Measurements from ENCODE around the gene OR10G3. TPM values are rescaled to one million over a fixed set of nuclear protein-coding genes. Genes with fewer than 3 reads are reported as not detected.

OR10G3 gene, protein sequence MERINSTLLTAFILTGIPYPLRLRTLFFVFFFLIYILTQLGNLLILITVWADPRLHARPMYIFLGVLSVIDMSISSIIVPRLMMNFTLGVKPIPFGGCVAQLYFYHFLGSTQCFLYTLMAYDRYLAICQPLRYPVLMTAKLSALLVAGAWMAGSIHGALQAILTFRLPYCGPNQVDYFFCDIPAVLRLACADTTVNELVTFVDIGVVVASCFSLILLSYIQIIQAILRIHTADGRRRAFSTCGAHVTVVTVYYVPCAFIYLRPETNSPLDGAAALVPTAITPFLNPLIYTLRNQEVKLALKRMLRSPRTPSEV
- total RNA-seq (2014; rRNA removed; shearing (Covaris generic)) (not detected in 2 replicates), total RNA-seq (2022) (not detected in 2 replicates), Bru-seq, nascent RNA (not detected), BruChase-seq, experiment 1, labeled RNA remaining after a 6-hour chase (not detected), BruChase-seq, experiment 2, labeled RNA remaining after a 2-hour chase (not detected)
- long read RNA-seq, result 0 reads

DNA sequence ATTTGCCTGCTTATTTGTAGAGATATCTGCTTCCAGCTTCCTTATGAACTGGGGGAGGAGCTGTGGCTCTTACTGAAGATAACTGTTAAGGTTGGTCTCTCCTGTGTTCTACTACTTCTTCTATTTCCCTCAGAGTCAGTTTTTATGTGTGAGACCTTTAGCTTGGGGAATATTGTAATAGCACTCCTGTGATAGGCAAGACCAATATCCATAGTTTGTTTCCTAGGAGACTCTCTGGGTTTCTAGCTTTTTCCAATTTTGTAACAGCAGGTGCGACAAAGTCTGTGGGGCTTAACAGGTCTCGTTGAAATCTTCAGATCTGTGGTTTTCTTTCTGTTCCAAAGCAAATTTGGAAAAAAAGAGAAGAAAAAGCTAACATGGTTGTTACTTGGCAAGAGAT lies at the start of gene OR10G3:
Gene OR10G3 (minus strand): TSS at position 101 of the 400 bp plus-strand sequence. CDS start 9,332 bp downstream, outside the sequence.
- no peak within 1 kb of the TSS for H3K27ac ChIP-seq (ENCODE audit: low read depth, low read length, poor library complexity, severe bottlenecking)
- no peak for DNase-seq (ENCODE audit: low spot score)
- intact Hi-C loops (cut with micrococcal nuclease; ENCODE audit: unreplicated experiment), result no loop called here
- no peaks in the 10 kb centered on the region for H3K9me2 ChIP-seq (ENCODE audit: insufficient read depth, low read length)
- no peaks in the 10 kb centered on the region for H3K79me2 ChIP-seq (ENCODE audit: insufficient read depth, low read depth, low read length)
- no peaks in the 10 kb centered on the region for H3K9me3 ChIP-seq (ENCODE audit: low read length)
- TF ChIP-seq EZH2phosphoT487 (IDR thresholded peaks at IDR 0.05; ENCODE audit: borderline replicate concordance, low read depth, low read length), result no peak
- TF ChIP-seq, protein P1, sequence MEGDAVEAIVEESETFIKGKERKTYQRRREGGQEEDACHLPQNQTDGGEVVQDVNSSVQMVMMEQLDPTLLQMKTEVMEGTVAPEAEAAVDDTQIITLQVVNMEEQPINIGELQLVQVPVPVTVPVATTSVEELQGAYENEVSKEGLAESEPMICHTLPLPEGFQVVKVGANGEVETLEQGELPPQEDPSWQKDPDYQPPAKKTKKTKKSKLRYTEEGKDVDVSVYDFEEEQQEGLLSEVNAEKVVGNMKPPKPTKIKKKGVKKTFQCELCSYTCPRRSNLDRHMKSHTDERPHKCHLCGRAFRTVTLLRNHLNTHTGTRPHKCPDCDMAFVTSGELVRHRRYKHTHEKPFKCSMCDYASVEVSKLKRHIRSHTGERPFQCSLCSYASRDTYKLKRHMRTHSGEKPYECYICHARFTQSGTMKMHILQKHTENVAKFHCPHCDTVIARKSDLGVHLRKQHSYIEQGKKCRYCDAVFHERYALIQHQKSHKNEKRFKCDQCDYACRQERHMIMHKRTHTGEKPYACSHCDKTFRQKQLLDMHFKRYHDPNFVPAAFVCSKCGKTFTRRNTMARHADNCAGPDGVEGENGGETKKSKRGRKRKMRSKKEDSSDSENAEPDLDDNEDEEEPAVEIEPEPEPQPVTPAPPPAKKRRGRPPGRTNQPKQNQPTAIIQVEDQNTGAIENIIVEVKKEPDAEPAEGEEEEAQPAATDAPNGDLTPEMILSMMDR (conservative IDR thresholded peaks at IDR 0.05; ENCODE audit: low read length), result no peak
- H4K20me1 ChIP-seq (ENCODE audit: insufficient read depth, low read length), result no peaks in the 10 kb centered on the region
- no TSS peak for BruUV-seq (replicated peaks)
- CTCF ChIA-PET (ENCODE audit: unreplicated experiment), result no interaction called here
- no peak within 1 kb of the TSS for H2AFZ ChIP-seq (ENCODE audit: low read length)
- H3K4me2 ChIP-seq (ENCODE audit: low read length), result no peak within 1 kb of the TSS
- H3K4me1 ChIP-seq (ENCODE audit: insufficient read depth, low read length, poor library complexity, severe bottlenecking), result no peaks in the 10 kb centered on the region
- no peaks in the 10 kb centered on the region for H3K36me3 ChIP-seq (ENCODE audit: insufficient read depth, low read length)
- no peak within 1 kb of the TSS for H3K4me3 ChIP-seq (ENCODE audit: low read depth, low read length, poor library complexity, severe bottlenecking)
- POLR2A ChIA-PET, result interaction anchor here (0.6 kb wide), 1 partner anchor 30 kb away, joined by 6 read pairs; no protein-coding TSS in a partner anchor

DNA sequence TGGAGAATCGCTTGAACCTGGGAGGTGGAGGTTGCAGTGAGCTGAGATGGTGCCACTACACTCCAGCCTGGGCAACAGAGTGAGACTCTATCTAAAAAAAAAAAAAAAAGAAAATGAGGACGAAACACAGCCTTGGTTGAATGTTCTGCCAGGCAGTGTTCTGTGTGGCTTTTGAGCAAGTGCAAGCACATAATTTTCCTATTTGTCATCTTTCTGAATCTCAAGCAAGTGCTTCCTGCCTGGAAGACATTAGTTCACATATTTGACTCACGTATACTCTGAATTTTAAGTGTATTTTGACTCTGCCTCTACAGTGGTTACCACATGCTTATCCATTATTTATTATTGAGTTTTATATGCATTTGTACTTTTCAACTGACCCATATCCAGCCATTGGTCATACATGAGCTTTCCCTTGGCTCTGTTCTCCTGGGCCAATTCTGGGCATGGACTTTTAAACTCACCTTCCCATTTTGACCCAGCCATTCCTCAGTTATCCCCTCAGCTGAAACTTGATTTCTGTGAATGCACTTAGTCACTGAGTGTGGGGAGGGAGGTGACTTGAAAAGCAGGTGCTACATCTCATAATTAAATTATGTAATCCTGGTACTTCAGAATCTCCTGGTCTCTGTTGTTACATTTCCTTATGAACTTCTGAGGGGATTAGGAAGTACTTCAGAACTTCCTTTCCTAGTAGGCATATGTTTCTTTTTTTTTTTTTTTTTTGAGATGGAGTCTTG lies 46.8 kb upstream of the OR10G3 start:
- H3K27ac ChIP-seq (ENCODE audit: low read depth, low read length, poor library complexity, severe bottlenecking), result no peak overlapping the region
- H2AFZ ChIP-seq (ENCODE audit: low read length), result no peak overlapping the region
- DNase-seq (ENCODE audit: low spot score), result no peak
- H3K9me3 ChIP-seq (ENCODE audit: low read length), result no peaks in the 10 kb centered on the region
- TF ChIP-seq, protein P1 (conservative IDR thresholded peaks at IDR 0.05; ENCODE audit: low read length), result no peak
- no peak for TF ChIP-seq EZH2phosphoT487 (IDR thresholded peaks at IDR 0.05; ENCODE audit: borderline replicate concordance, low read depth, low read length)
- no peak overlapping the region for H3K4me3 ChIP-seq (ENCODE audit: low read depth, low read length, poor library complexity, severe bottlenecking)
- ChIA-PET CTCF (ENCODE audit: unreplicated experiment) (no interaction called here), POLR2A (interaction anchor here (0.7 to 0.8 kb wide), 2 partner anchors 14 to 18 kb away, joined by 4 to 5 read pairs; no protein-coding TSS in a partner anchor)
- no peaks in the 10 kb centered on the region for H3K79me2 ChIP-seq (ENCODE audit: insufficient read depth, low read depth, low read length)
- no peaks in the 10 kb centered on the region for H3K9me2 ChIP-seq (ENCODE audit: insufficient read depth, low read length)
- H3K4me1 ChIP-seq (ENCODE audit: insufficient read depth, low read length, poor library complexity, severe bottlenecking), result no peaks in the 10 kb centered on the region
- no peaks in the 10 kb centered on the region for H3K36me3 ChIP-seq (ENCODE audit: insufficient read depth, low read length)
- no peak overlapping the region for H3K4me2 ChIP-seq (ENCODE audit: low read length)
- intact Hi-C loops (cut with micrococcal nuclease; ENCODE audit: unreplicated experiment), result no loop called here
- no TSS peak for BruUV-seq (replicated peaks)
- no peaks in the 10 kb centered on the region for H4K20me1 ChIP-seq (ENCODE audit: insufficient read depth, low read length)
